ENCODE measurements around the gene MECR.

DNA sequence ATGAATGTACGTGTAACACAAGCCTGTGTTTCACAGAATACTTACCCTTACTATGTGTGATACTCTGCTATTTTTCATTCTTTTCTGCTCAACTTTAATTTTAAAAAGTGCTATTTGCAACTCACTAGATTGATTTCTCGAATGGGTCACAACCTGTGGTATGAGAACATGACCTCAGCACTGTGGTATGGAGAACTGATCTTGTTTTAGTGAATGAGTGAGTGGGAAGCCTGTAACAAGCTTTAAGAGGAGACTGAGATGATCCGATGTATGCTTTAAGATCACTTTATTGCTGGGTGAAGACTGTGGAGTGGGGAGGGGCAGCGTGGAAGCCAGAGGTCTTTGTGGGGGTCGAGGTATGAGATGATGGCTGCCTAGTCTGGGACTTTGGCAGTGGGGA is 21.6 kb downstream of the MECR start:
- TF ChIP-seq, protein P1, sequence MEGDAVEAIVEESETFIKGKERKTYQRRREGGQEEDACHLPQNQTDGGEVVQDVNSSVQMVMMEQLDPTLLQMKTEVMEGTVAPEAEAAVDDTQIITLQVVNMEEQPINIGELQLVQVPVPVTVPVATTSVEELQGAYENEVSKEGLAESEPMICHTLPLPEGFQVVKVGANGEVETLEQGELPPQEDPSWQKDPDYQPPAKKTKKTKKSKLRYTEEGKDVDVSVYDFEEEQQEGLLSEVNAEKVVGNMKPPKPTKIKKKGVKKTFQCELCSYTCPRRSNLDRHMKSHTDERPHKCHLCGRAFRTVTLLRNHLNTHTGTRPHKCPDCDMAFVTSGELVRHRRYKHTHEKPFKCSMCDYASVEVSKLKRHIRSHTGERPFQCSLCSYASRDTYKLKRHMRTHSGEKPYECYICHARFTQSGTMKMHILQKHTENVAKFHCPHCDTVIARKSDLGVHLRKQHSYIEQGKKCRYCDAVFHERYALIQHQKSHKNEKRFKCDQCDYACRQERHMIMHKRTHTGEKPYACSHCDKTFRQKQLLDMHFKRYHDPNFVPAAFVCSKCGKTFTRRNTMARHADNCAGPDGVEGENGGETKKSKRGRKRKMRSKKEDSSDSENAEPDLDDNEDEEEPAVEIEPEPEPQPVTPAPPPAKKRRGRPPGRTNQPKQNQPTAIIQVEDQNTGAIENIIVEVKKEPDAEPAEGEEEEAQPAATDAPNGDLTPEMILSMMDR (IDR thresholded peaks at IDR 0.05), result no peak
- no peak for TF ChIP-seq EZH2 (IDR thresholded peaks at IDR 0.05)

All from neural progenitor cell (in vitro differentiated cells).